MM.1S (cell line): ENCODE measurements around the gene TMEM30B.

Experiments
- EZH2 ChIP-seq: fragments of 300-600 bp; sonication (generic); optimal IDR thresholded peaks from 2 replicates; pipeline ENCODE3; 2017; ENCODE audit warnings: low read depth, mild to moderate bottlenecking, antibody characterized with exemption, low read length, mixed read lengths
- EZH2phosphoT487 ChIP-seq: fragments of 300-600 bp; sonication (generic); IDR thresholded peaks from 2 replicates; pipeline ENCODE4 v1.6.1; 2018; ENCODE audit warnings: antibody characterized with exemption, low read length
- TF ChIP-seq, protein P1 (sequence below): fragments of 300-600 bp; sonication (generic); IDR thresholded peaks from 2 replicates; pipeline ENCODE4 v1.5.1; 2016; ENCODE audit warnings: antibody characterized with exemption, low read length, mixed read lengths

GRCh38 chr14:61325166-61325565 is 44.0 kb upstream of the TMEM30B start:
- TF ChIP-seq, protein P1, sequence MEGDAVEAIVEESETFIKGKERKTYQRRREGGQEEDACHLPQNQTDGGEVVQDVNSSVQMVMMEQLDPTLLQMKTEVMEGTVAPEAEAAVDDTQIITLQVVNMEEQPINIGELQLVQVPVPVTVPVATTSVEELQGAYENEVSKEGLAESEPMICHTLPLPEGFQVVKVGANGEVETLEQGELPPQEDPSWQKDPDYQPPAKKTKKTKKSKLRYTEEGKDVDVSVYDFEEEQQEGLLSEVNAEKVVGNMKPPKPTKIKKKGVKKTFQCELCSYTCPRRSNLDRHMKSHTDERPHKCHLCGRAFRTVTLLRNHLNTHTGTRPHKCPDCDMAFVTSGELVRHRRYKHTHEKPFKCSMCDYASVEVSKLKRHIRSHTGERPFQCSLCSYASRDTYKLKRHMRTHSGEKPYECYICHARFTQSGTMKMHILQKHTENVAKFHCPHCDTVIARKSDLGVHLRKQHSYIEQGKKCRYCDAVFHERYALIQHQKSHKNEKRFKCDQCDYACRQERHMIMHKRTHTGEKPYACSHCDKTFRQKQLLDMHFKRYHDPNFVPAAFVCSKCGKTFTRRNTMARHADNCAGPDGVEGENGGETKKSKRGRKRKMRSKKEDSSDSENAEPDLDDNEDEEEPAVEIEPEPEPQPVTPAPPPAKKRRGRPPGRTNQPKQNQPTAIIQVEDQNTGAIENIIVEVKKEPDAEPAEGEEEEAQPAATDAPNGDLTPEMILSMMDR = no peak
- TF ChIP-seq EZH2 (no peak), EZH2phosphoT487 (no peak)
